Measurements from ENCODE around the gene DNLZ.

Gene DNLZ

DNA sequence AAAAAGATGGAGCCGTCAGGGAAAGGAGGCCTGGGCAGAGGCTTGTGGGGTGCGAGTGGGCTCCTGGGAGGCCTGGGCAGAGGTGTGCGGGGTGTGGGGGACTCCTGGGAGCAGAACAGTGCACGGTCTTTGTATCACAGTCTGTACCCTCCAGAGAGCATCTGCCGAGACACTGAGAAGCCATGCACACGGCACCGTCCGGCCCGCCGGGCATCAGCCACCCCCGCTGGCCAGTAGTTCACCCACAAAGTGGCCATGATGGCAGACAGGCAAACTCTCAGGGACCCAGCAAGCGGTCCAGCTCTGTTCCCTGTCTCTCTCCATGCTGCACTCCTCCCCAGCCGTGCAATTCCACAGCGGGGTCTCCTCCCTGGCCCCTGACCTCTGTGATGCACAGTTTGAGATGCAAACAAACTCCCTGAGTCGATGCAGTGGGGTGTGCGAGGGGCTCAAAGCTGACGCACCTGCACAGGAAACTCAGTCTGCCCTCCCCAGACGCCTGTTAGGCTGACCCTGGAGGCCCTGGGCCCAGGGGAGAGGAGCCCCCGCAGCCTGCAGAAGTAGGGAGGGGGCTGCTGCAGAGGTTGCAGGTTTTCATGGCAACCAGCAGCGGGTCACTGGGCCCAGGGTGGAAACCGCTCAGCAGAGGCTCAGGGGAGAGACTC, 45.3 kb downstream of the DNLZ start:
- no peak for DNase-seq (ENCODE audit: low read depth in 2 of 2)

DNA sequence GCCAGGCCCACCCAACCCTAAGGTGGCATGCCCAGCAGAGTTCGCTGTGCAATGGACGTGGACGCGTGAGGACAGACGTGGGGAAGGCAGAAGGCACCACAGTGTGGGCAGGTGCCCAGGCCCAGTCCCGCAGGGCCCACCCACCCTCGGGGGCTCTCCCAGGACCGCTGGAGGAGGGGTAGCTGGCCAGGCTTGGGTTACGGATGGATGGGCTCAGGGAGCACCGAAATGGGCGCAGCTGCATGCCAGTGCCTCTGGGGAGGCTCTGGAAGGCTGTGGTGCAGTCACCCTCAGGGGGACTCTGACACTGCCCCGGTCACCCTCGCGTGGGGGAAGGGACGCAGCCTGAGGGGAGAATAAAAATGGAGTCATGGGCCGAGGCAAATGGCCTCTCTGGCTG, 45.8 kb downstream of the DNLZ start:
- DNase-seq (ENCODE audit: low read depth in 2 of 2) = no peak

DNA sequence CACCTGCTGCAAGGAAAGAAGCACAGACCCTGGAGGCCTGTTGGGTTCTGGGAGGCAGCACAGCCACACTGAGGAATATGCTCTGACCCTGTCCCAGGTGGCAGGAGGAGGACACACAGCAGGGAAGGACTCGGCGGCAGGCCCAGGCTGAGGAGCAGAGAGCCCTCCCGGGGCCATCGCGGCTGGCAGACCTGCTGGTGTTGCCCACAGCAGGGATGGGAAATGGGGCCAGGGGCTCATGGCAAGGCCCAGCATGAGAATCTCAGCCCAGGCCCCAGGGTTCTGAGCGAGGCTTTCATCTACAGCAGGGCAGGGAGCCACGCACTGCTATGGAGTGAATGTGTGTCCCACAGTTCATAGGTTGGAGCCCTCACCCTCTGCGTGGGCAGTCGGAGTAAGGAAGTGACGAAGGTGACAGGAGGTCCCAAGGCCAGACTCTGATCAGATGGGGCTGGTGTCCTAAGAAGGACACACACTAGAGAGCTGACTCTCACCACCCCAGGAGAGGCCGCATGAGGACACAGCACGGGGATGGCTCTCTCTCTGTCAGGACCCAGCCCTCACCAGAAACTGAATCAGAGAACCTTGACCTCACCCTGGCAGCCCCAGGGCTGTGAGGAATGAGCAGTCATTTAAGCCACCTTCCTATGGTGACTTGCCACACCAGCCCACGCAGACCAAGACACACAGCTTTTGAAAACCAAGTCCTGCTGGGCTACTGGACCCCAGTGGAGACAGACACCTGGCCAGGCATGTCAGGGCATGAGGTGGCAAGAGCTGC, 46.5 kb downstream of the DNLZ start:
- no peak for DNase-seq (ENCODE audit: low read depth in 2 of 2)

- DNase-seq (ENCODE audit: low read depth in 2 of 2) = no peak
Observed at GRCh38 chr9:136316271-136316751, 47.2 kb downstream of the DNLZ start.

- DNase-seq (ENCODE audit: low read depth in 2 of 2) = no peak
Observed at GRCh38 chr9:136314944-136315343, 48.6 kb downstream of the DNLZ start.

GRCh38 chr9:136314056-136314416, 49.5 kb downstream of the DNLZ start:
- no peak for DNase-seq (ENCODE audit: low read depth in 2 of 2)

GRCh38 chr9:136313111-136314055, 50.2 kb downstream of the DNLZ start:
- no peak for DNase-seq (ENCODE audit: low read depth in 2 of 2)

DNA sequence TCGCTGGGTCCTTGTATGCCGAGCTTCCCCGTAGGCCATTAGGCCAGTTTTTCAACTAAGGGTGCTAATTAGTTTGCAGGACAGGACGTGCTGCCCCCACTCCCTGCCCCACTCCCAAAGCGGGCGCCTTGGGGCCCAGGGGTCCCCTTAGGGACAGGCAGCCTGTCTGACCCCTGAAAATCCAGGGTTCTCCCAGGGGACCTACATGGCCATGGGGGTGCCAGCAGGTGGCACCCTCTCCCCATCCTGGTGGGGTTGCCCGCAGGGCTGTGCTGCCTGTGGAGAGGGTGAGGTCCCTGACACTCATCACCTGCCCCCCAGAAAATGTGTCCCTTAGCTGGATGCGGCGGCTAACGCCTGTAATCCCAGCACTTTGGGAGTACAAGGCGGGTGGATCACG, 51.1 kb downstream of the DNLZ start:
- peak in 1 of 2 experiments; percentile 25 for DNase-seq (ENCODE audit: low read depth in 2 of 2)

GRCh38 chr9:136312009-136312375, 51.6 kb downstream of the DNLZ start:
- no peak for DNase-seq (ENCODE audit: low read depth in 2 of 2)

DNA sequence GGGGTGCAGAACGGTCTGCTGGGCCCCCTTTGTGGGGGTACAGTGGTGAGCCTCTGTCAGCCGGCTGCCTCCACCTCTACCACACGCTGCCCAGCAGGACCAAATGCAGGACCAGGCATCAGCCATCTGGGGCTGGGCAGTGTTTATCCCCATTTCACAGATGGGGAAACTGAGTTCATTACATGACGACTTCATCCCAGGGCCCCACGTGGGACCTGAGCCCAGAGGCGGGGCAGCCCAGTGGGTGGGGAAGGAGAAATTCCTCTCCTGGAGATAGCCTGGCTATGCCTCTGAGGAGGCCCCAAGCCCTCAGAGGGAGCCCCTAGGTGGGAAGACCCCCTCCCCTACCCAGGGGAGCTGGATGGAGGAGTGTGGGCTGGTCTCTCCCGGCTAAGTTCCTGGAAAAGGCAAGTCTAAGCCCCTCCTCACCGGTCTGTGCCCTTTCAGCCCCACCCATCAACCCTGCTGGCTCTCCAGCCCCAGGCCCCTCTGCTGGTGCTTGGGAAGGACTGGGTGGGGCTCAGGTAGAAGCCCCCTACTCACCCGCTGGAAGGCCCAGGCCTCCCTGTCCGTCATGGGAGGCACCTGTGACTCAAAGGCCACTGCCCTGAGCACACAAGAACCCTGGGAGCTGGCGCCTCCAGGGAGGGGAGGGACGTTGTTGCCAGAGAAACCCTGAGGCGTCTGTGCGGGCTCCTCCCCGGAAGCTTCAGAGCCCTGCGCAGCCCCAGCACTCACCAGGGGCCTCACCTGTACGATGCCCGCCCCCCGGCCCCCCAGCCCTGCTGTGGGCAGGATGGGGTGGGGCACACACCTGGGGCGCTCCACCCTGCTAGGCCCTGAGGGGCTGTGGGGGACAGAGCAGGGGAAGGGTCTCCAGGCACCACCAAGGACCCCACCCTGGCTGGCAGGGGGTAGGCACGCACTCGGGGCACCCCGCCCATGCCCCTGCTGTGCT, 52.2 kb downstream of the DNLZ start:
- DNase-seq (ENCODE audit: low read depth in 2 of 2) = no peak

DNA sequence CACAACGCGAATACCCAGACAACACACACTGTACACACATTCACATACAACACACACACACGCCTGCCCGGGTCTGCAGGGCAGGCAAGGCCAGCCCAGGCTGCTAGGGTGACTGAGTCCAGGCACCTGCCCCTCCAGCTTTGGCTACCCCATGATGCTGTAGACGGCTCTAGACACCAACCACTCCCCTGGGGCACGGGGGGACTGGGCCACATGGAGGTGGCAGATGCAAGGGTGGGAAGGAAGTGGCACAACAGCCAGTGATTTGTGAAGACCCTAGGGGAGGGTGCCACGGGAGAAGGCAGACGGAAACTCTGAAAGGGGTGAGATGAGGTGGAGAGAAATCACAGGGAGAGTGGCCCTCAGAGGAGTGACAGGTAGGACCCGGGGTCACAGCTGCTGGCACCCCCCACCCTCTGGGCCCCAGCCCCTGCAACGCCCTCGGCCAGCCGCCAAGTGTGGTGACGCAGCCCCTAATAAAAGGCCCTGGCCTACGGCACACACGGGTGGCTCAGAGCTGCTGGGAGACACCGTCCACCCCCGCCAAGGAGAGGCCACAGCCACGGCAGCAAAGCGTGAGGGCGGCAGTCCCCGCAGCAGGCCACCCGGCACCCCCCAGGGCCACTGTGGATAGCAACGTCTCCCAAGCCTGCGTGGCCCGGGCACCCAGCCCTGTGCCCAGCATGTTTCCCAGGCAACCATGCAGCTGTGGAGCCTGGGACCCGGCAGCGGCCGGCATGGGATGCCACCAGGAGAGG, 53.1 kb downstream of the DNLZ start:
- no peak for DNase-seq (ENCODE audit: low read depth in 2 of 2)

DNA sequence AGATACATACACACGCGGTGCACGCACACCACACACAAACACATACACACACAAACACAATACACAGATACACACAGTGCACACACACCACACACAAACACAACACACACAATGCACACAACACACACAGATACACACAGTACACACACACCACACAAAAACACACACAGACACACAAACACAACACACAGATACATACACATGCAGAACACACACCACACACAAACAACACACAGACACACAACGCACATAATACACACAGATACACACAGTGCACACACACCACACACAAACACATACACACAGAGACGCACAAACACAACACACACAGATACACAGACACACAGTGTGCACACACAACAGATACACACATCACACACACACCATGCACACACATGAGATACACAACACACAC, 53.7 kb downstream of the DNLZ start:
- DNase-seq (ENCODE audit: low read depth in 2 of 2) = no peak
